DMS79 treated with DMSO at 0.1 percent for 48 hours (cell line): ENCODE results near the gene NUMBL.

ENCODE experiments used
- DNase-seq: peaks from one replicate; lab custom pipeline; 2025; lab: John Stamatoyannopoulos, UW

Gene NUMBL

GRCh38 chr19:40716031-40716481 is 25.6 kb upstream of the NUMBL start:
- DNase-seq: no peak

DNA sequence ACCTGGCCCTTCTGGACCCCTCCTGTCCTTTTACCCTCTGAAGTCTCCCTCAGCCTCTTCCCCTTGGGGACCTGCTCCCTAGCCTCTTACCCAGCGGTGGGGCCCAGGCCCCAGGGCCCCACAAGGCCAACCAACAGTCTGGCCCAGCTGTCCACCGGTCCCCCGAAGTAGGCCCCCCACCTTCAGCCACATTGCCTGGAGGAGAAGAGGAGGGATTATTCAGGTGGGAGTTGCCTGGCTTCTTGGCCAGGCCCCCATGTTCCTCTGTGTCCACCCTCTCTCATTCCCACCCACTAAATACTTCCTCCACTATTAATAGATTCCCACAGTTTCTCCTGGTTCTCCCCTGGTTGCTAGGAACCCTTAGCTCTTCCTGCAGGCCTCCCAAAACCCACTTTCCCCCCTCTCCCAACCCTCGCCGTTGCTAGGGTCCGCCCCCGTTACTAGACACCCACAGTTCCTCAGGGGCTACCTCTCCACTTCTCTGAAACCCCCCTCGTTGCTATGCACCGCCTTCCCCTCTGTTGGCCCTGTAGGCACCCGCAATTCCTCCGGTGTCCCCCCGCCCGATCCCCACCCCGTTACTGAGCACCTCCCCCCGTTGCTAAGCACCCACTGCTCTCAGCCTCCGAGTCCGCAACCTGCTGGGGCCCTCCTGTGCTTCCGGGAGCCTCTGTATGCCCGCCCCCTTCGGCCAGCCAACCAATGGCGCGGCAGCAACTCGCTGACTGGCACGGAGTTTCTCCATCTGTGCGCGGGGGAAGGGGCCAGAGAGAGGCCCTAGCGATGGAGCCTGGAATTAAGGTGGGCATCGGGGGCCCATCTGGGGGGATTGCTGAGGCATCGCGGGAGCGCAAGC is 24.2 kb upstream of the NUMBL start:
- peak; percentile 95 for DNase-seq

DNA sequence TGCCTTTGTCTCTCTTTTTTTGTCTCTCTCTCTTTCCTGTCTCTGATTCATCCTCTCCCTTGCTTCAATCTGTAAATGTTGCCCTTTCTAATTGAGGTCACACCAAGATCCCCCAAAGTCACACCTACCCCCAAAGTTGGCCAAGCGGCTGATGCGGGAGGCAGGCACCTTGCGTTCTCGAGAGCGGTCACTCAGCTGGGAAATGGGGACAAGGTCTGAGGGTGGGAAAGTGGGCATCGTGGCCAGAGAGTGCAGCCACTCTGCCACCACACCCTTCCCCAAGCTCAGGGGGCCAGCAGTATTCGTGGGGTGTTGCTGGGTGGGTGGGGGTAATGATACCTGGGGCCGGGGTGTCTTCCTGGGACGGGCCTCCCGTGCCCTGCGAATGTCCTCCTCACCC is 23.5 kb upstream of the NUMBL start:
- no peak for DNase-seq

- no peak for DNase-seq
These were observed 19.4 kb upstream of the NUMBL start for GRCh38 chr19:40709817-40710216.

- DNase-seq: no peak
These were observed 17.2 kb upstream of the NUMBL start for GRCh38 chr19:40707615-40708014.

GRCh38 chr19:40705950-40706619 is 15.6 kb upstream of the NUMBL start:
- no peak for DNase-seq

DNA sequence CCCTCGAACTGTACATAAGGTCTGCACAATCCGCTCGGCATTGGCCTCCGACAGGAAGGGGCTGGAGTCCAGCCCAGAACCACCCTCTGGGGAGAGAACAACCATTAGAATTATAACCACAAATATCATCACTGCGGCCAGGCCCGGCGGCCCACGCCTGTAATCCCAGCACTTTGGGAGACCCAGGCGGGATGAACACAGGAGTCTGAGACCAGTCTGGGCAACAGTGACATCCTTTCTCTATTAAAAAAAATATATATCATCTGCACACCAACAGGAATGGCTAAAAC is 14.9 kb upstream of the NUMBL start:
- no peak for DNase-seq

DNA sequence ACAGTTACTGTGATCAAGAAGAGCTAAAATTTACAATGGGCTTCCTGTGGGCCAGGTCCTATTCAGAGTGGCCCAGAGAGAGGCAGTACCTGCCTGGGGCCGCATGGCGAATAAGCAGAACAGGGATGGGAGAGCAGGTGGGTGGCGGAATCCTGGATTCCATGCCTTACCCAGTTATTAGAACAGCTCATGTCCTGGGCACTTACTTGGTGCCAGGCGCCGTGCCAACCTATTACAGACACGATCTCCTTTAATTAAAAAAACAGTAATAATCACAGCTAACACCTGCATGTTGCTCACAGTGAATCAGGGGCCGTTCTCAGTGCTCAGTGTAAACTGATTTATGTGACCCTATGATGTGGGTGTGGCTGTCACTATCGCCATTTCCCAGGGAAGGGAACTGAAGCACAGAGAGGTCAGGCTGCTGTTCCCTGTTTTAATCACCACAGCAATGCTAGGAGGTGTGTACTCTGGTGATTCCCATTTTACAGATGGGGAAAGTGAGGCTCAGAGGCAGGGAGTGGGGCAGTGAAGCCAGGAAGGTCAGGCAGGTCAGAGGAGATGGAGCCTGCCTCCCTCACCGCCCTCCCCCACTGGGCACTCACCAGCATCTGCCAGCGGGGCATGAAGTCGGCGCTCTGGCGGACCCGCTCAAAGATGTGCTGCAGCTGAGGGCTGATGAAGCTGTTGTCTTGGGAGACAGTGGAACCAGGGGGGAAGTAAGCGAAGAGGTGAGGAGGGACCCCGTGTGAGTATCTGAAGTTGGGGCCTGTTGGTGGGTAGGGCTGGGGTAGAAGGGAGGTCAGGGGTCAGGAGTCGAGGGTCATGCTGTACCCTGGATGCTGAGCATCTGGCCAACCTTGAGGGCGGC is 14.3 kb upstream of the NUMBL start:
- no peak for DNase-seq

GRCh38 chr19:40703029-40703755 is 12.7 kb upstream of the NUMBL start:
- no peak for DNase-seq

DNA sequence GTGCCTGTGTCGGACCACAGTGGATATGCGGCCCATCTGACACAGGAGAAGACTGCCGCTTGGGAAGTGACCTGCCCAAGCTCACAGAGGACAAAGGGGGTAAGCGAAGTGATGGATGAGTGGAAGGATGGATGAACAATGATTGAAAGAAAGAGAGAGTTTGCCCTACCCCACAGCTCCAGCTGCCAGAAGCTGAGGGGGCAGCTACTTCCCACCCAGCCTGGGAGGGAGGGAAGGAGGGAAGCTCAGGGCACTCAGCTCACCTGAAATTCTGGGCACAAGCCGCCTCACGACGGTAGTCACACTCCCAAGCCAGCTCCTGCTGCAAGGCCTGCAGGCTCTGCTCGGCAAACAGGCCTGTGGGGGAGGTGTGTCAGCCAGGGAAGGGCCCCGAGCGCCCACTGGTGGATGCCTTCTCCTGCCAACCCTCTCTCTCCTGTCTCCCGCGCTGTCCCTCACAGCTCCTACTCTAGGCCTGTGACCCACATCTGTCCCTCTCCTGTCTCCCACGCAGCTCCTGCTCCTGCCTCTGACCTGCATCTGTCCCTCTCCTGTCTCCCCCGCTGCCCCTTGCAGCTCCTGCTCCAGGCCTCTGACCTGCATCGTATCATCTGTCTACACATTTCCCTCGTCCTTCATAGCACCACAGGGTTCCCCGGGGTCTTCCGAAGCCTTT is 12.0 kb upstream of the NUMBL start:
- DNase-seq: no peak

DNA sequence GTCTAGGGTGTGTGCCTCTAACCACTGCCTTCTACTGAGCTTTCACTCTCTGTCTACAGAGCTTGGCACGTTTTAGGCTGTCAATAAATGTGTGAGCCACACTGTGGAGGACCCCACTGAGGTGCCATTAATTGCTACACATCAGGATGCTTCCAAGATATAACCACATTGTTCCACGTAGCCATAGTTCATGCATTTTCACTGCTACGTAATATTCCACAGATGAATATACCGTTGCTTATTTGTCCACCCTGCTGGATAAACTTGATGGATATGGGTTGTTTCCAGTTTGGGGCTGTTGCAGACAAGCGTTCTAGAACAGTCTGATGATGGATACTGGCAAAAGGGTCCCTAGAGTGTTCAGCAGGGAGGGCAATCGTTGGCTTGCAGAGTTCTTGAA is 11.3 kb upstream of the NUMBL start:
- no peak for DNase-seq

DNA sequence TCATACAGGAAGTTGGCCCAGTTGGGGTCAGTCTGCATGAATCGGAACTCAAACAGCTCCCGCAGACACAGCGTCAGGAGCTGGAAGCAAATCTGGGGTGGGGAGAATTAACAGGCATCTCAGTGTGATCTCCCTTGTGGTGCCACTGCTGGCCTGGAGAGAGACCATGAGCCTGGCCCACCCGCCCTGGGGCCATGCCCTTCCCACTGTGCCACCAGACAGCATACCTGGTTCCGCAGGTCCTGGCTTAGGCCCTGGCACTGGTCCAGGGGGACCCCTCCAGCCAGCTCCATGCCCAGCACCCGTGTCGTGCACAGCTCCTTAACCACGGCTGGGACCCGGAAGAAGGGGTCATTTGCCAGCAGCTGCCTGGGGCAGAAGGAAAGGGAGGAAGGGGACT is 9.6 kb upstream of the NUMBL start:
- no peak for DNase-seq

DNA sequence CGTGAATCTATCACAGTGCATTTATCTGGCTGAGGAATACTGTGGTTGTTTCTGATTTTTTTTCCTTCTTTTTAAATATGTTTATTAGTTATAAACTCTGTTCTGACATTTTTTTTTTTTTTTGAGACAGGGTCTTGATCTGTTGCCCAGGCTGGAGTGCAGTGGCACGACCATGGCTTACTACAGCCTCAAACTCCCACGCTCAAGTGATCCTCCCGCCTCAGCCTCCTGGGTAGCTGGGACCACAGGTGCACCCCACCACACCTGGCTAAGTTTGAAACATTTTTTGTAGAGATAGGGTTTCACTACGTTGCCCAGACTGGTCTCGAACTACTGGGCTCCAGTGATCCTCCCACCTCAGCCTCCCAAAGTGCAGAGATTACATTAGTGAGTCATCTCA is 6.6 kb upstream of the NUMBL start:
- no peak for DNase-seq

GRCh38 chr19:40695881-40696280 is 5.4 kb upstream of the NUMBL start:
- DNase-seq: no peak

DNA sequence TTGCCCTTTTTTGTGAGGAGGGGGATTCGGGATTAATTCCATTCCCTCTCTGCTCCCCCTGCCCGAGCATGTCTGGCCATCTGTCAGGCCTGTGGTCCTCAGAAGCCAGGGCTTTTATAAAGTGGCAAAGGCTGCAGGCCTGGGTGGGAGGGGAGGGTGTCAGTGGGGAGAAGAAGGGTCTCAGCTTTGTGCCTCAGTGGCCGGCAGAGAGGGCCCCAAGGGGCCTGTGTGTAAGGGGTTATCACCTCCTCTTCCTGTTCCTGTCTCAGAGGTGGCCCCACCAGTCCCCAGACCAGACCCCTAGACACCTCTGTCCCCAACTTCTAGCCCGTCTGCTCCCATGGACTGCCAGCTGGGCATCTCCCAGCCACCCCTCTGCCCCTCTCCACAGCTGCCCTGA is 3.4 kb upstream of the NUMBL start:
- no peak for DNase-seq

GRCh38 chr19:40693150-40693788 is 2.8 kb upstream of the NUMBL start:
- DNase-seq: no peak

DNA sequence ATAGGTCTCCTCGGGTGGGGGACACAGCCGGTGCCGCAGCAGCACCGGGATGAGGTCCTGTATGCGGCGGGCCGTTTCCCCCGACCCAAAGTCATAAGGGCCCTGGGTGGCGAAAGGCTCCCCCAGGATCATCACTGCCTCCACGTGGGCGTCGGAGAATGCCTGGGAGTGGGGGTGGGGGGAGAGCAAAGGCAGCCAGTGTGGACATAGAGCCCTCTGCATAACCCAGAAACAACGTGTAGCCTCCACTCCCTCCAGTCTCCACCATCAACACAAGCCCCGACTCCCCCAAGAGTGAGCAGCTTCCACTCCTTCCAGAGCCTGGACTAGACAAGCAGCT is 1.7 kb upstream of the NUMBL start:
- DNase-seq: no peak

DNA sequence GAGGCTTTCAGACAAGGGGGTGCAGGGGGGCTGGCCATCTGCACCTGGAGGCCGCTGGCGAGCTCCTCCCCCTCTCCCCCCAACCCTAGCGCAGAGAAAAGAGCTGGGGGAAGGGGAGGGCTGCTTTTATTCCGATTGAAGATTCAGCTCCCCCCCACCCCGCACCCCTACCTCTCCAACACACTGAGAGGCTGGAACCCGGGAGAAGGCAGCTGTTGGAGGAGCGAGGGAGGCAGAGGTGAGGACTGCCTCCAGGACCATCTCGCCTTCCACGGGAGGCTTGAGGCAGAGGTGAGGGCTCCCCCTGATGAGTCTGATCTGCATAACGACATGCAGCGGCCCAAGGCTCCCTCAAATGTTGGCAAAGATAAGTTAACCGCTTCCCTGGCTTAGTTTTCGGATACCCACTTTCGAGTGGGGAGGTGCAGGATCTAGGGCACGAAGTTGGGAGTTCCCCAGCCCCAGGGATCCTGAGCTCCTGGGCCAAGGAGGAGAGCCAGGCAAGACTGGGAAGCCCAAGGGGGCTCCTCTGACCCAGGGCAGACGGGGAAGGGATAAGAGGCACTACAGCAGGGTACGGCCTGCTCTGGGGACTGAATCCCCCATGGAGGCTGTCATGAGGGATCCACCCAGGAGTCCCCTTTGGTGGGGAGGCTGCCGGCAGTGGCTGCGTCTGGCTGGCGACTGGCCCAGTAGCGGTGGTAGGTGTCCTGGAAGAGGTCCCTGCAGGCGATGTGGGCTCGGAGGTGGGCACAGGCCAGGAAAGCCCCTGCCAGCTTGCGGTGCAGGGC is 1.2 kb upstream of the NUMBL start:
- DNase-seq: peak; percentile 79

- peak; percentile 88 for DNase-seq
These were observed 406 bp upstream of the NUMBL start for GRCh38 chr19:40690693-40691420.
